Brain pericyte (primary cell): Measurements from ENCODE around the gene PGS1.

Experiments
- DNase-seq: peaks from one replicate; pipeline ENCODE4 v3.0.0-alpha.2; 2012; ENCODE audit warnings: low read depth, low spot score

The PGS1 gene

DNA sequence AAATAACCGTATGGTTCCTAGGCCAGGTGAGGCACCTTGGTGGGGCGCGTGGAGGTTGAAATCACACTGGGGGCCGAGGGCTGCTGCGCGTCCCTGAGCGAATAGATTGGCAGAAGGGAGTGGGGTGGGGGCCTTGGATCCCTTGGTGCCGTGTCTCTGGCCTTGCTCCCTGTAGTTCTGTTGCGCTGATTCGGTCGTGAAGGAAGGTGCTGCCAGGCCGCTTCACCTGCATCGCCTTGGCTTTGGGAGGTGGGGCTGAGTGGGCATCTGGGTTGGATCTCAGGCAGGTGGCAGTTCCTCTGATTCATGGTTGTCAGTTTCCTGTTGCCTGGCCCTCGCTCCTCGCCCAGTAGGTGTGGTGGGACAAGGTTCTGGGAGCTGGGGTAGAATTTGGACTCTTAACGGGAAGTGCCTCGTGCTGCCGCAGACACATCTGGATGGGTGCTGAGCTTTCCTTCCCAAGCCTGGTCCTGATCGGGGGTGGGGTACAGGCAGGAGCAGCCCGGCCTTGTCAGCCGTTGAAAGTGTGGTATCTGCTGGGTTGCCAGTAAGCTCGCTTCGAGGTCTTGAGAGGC is 30.1 kb downstream of the PGS1 start:
- no peak for DNase-seq

DNA sequence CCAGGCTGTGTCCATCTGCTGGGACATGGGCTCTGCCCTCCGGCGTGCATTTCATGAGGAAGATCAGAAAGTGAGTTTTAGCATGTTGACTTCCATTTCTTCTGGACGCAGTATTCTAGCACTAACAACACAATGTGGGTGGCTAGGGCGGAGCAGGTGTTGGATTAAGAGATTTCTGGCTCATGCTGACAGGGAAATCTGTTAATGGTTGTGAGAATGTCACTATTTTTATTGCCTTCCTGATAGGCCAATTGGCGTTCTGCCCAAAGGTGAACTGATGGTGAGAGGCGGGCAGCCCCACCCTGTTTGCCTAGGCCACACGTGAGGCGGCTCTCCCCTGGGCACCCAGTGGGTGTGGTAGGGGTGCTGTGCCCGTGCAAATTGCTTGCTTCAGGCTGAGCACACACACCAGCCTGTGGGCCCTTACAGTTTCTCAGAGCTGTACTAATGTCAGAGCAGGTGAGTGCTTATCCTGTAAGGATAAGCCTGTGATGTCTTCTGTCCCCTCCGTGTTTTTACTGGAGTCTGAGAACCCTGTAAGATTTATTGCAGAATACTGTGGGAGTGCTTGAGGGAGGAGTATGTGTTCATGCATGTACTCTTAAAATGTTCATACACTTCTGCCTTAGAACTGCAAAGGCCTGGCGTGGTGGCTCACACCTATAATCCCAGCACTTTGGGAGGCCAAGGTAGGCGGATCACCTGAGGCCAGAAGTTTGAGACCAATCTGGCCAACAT is 30.9 kb downstream of the PGS1 start:
- DNase-seq: no peak

DNA sequence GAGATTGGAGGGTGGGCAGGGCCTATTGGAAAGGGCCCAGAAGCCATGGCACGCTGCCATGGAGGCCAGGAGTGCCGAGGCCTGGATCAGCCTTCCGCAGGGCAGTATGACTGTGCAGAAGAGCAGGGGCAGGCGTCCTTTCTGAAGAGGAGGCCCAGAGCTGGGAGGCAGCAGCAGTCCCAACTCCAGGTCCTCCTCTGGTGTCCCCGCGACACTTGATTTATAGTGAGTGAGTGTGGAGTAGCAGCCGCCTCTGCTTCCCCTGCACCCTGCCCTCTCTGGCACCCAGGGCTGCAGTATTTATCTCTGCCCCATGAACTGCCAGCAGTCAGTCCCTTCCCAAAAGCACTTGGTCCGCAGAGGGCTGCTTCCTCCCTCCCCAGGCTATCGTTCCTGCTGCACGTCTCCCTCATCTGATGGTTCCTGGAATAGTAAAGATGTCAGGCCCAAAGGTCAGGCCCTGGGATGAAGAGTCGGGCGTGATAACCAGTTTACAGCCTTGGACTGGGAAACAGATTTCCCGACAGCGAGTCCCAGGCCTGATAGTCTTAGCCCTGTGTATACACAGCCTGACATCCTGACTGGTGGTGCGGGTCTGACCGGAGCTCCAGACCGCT is 32.9 kb downstream of the PGS1 start:
- DNase-seq: no peak

GRCh38 chr17:78412403-78412802 is 34.0 kb downstream of the PGS1 start:
- DNase-seq: no peak

GRCh38 chr17:78414178-78415162 is 36.0 kb downstream of the PGS1 start:
- no peak for DNase-seq

DNA sequence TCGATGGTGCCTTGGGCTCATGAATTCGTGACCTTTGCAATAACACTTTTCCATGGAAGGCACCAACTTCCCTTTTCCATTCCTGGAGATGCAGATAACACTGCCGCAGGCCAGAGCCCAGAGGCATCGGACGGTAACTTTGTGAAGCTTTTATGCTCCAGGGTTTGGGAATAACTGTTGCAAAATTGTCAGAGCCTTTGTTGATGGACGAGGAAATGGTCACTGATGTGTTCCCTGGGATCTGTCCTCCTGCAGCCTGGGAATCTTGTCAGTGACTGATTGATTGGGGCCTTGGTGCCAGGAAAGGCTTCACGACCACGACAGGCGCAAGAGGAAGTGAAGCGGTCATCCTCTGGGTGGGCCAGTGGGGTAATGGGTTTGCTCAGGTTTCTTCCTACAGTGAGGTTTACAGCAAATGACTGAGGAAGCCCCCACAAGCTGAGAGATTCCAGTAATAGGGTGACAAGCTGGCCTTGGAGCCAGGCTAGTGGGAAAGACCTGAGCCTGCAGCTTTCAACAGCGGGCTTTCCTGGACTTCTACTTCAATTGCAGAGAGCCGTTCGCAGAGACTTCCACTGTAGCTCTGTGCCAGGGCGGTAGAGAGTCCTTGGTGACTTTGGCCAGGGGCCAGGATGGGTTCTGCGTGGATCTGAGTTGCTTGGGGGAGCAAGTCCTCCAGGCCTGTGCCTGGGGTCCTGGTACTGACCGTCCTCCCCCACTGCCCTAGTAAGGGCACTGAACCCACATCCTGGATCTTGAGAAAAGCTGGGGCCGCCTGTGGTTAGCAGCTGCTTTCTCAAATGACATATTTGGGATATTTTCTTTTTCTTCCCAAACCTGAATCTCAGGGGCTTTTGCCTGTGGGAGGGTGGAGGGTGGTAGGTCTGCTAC is 37.6 kb downstream of the PGS1 start:
- DNase-seq: peak; percentile 76

DNA sequence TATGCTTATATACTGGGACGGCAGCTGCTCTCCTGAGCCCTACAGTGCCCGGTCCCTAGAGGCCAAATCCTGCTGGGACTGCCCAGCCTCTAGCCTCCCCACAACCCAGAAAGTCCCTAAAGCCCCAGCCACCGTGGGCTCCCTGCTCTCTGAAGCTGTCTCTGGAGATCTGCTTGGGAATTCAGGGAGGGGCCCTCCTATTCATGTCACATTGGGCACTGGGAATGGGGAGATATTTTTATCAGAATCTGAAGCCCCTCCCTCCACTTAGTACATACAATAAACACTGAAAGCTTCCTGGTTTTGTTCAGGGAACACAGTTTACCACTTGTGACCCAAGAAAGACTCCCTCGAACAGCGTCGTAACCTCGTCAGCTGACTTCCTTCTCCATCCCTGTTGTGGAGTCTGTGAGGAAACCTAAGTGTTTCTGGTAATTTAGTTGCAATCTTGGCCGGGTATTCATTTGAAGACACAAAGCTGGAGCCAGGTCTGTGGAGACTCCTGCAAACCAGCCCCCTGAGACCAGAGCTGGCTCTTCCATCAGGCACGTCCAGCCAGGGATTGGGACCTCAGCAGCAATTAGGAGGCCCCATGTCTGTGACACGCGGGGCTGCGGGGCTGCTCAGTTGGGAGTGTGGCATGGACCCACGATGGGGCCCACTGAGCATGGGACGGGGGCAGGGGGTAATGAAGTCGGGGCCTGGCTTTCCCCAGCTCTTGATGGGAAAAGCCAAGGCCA is 38.5 kb downstream of the PGS1 start:
- DNase-seq: no peak

DNA sequence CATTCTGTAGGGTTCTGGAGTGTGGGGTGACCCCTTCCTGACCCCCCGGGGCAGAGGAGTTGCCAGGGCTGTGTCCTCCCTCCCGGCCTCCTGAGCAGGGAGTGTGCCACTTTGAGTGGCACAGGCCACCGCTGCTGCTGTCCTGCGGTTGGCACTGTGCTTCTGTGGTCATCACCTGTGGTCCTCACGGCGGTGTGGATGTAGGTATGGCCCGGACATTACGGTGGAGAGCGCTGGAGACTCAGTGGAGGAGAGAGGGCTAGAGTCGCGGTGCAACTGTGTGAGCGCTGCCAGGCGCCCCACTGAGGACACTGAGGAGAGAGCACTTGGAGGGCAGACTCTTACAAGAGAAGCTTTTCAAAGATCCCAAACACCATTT is 39.1 kb downstream of the PGS1 start:
- no peak for DNase-seq

- DNase-seq: no peak
Observed at GRCh38 chr17:78418326-78419026, 40.0 kb downstream of the PGS1 start.

DNA sequence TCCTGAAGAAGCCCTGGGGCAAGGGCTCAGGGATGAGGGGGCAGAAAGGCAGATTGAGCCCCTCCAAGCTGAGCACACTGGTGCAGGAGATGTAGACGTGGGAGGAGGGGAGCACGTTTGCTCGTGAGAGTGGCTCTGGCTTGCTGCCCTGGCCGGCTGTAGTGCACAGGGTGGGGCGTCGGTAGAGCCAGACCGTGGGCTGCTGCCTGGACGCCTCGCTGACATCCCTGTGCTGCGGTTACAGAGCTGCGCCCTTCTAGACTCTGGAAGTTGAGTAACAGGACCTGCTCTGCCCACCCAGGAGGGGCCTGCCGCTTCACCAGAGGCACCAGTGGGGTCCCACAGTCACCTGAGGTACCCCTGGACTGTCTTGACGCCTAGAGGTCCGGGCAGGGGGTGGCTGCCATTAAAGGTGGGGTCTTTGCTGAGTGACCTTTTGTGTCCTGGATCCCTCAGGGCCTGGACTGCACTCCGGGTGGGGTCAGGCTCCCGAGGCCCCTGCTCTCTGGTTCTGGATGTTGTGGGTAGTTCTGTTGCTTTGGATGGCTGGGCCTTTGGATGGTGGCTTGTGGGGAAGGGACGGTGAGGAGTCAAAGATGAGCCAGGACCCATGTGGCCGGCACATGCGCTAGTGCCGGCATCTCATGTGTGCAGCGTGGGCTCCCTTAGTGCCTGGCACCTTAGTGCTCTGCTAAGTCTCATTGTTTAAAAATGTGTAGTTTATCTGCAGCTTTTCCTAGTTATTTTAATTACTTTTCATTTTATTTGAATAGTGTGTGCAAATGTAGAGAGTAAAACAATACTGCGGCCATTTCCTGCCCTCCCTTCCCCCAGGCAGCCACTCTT is 41.7 kb downstream of the PGS1 start:
- DNase-seq: no peak

GRCh38 chr17:78421084-78421533 is 42.7 kb downstream of the PGS1 start:
- DNase-seq: no peak

DNA sequence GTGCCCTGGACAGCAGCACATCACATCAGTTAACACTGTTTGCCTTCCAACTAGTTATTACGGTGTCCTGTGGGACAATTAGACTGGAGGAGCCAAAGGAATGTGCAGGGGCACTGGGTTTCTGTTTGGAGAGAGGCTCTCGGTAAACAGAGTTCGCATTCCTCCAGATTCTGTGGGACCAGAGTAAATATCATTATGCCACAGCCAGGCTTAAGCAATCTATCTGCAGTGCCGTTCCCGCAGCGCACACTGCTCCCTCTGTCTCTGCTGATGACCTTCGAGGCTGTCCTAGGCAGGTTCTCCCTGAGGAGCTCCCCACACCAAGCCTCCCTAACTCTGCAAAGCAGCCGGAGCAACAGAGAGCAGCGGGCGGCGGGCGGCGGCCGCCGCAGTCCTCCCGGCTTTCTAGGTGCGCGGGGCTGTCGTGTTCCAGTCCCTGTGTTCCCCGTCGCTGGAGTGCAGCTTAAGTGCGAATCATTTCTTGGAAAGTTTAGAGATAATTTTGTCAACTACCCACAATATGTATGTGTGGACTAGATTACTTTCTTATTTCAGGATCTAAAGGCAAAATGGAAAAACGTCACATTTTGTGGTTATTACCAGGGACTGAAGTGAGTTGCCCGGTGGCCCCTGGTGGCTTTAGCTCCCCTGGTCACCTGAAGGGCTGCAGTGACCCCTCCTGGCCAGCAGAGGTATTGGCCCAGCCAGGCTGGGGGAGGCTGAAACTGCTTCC is 43.3 kb downstream of the PGS1 start:
- no peak for DNase-seq

DNA sequence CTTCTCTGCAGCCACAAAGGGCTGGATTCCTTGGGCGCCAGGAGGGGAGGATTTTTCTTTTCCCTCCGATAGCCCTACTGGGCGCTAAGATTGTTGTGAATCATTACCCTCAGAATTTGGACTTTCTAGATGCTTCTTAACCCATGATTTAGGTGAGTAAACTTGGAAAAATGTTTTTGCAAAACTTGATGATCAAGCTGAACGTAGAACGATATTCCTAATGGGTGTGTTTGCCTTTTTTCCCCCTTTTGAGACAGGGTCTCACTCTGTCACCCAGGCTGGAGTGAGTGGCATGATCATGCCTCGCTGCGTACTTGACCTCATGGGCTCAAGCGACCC is 43.8 kb downstream of the PGS1 start:
- no peak for DNase-seq

- DNase-seq: no peak
Observed at GRCh38 chr17:78422872-78423588, 44.6 kb downstream of the PGS1 start.

- no peak for DNase-seq
Observed at GRCh38 chr17:78423961-78424675, 45.7 kb downstream of the PGS1 start.

GRCh38 chr17:78425429-78425828 is 47.0 kb downstream of the PGS1 start:
- no peak for DNase-seq
